Colonic mucosa (tissue), 4 donors: Measurements from ENCODE around the gene CLN5. TPM values are rescaled to one million over a fixed set of nuclear protein-coding genes. Genes with fewer than 3 reads are reported as not detected.

Experiments
- DNase-seq: peaks from one replicate; pipeline ENCODE4 v3.0.0-alpha.2; 2020
- H3K27ac ChIP-seq: fragments of 200-600 bp; one replicate; pipeline ENCODE4 v1.8.0; 2021
- H3K27me3 ChIP-seq: fragments of 200-600 bp; one replicate; pipeline ENCODE4 v1.8.0; 2021
- H3K36me3 ChIP-seq: fragments of 200-600 bp; one replicate; pipeline ENCODE4 v1.8.0; 2021
- H3K4me1 ChIP-seq: fragments of 200-600 bp; one replicate; pipeline ENCODE4 v1.8.0; 2021; ENCODE audit warnings: mild to moderate bottlenecking
- H3K4me3 ChIP-seq: fragments of 200-600 bp; one replicate; pipeline ENCODE4 v1.8.0; 2021
- H3K9ac ChIP-seq, 2 donors: one replicate each; pipeline ENCODE4 v1.7.0; 2013; ENCODE audit warnings: control low read depth in 2 of 2, low read depth in 2 of 2, low read length in 2 of 2
- H3K9me3 ChIP-seq: fragments of 200-600 bp; one replicate; pipeline ENCODE4 v1.8.0; 2021
- intact Hi-C: fragments of 100-400 bp; cut with DNase I; formaldehyde crosslinking; loops from one replicate; pipeline ENCODE4 v1.14.1; 2022
- total RNA-seq, 2 donors: library from RNA; stranded (reverse); fragmentation: NEBNext Ultra II Directional in 1 of 2; extraction: Animal tissue kit (Norgen Biotek cat#: 25700) in 1 of 2; gene quantifications; one replicate each; pipeline ENCODE4 v1.2.1, GENCODE V29; 2021
- TF ChIP-seq, protein P1 (sequence below): fragments of 200-600 bp; IDR thresholded peaks from one replicate; pipeline ENCODE4 v1.8.0; 2022; ENCODE audit warnings: antibody characterized with exemption, mild to moderate bottlenecking
- donor health status: healthy.
- donor health status: DM: no; HTN: no; CAD: no.
- donor health status: DM: no; HTN: no; CAD: no.

Gene CLN5
- total RNA-seq, 2 donors from 2014 or later = 21.8 to 26.5 TPM

DNA sequence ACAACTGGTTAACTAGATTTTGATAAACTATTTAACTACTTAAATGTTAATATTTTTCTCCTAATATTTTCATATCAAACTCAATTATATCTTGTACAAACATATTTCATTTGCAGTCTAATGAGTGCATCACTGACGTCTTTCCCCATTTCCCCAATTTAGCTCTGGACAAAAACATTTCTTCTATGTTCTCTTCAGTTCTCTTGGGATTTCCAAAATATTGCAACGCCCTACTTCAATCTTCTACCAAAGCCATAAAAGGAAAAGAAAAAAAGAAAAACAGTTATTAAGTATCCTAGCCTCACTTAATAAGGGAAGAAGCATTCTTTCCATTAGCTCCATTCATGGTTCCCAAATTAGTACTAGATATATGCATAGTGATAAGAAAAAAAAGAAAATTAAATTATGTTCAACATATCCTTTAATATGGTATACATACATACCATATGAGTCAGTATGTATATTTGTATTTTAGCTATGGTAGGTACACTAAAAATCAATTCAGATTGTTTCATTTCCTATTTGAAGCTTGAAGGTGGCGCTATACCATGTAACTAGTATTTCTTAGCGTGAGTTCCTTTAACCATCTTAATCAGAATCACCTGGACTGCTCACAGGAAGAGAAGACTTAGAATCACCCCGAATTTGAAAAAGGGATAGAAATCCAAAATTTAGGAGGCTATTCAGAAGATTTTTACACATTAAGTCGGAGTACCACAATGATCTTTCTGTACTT, 25.2 kb downstream of the CLN5 start:
- no peak for DNase-seq
- Histone ChIP-seq H3K9ac (no peak overlapping the region), H3K36me3 (peaks cover 11% of the 10 kb centered on the region), H3K9me3 (no peaks in the 10 kb centered on the region), H3K4me1 (no peaks in the 10 kb centered on the region), H3K27me3 (no peaks in the 10 kb centered on the region), H3K4me3 (no peak overlapping the region), H3K27ac (no peak overlapping the region)
- TF ChIP-seq, protein P1, sequence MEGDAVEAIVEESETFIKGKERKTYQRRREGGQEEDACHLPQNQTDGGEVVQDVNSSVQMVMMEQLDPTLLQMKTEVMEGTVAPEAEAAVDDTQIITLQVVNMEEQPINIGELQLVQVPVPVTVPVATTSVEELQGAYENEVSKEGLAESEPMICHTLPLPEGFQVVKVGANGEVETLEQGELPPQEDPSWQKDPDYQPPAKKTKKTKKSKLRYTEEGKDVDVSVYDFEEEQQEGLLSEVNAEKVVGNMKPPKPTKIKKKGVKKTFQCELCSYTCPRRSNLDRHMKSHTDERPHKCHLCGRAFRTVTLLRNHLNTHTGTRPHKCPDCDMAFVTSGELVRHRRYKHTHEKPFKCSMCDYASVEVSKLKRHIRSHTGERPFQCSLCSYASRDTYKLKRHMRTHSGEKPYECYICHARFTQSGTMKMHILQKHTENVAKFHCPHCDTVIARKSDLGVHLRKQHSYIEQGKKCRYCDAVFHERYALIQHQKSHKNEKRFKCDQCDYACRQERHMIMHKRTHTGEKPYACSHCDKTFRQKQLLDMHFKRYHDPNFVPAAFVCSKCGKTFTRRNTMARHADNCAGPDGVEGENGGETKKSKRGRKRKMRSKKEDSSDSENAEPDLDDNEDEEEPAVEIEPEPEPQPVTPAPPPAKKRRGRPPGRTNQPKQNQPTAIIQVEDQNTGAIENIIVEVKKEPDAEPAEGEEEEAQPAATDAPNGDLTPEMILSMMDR = no peak
- intact Hi-C loops = no loop called here

DNA sequence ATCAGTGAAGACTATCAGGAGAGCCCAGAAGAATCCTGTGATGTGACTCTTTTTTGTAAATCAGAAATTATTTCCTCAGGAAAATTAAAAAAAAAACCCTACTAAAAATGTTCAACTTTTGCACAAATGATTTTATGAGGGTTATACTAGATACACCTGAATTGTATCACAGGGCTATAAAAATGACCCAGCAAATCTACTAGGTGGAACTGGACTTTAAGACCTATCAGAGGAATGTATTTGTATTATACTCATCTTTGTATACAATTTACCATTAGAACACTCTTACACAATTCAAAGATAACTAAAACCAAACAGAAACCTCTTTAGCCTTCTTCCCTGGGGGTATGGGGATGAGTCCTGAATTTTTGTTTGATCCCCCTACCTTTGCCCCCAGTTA, 27.9 kb downstream of the CLN5 start:
- H3K4me3 ChIP-seq = no peak overlapping the region
- TF ChIP-seq, protein P1 = no peak
- DNase-seq = no peak
- no peak overlapping the region for H3K27ac ChIP-seq
- no peaks in the 10 kb centered on the region for H3K27me3 ChIP-seq
- intact Hi-C loops = no loop called here
- no peak overlapping the region for H3K9ac ChIP-seq
- peaks cover 6% of the 10 kb centered on the region for H3K36me3 ChIP-seq
- H3K4me1 ChIP-seq = peaks cover 6% of the 10 kb centered on the region
- no peaks in the 10 kb centered on the region for H3K9me3 ChIP-seq

DNA sequence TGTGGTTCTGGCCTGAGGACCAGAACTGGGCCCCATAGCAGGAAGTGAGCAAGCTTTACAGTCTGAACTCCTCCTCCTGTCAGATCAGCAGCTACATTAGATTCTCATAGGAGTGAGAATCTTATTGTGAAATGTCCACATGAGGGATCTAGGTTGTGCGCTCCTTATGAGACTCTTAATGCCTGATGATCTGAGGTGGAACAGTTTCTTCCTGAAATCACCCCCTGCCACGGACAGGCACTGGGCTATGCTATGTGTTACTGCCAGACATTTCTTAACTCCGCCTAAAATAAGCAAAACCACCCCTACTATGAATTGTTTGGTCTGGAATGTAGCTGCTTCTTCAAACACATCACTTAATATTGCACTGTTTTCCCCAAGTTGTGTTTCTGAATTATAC, 30.5 kb downstream of the CLN5 start:
- DNase-seq = no peak
- intact Hi-C loops = no loop called here
- no peak overlapping the region for H3K9ac ChIP-seq
- H3K27me3 ChIP-seq = no peaks in the 10 kb centered on the region
- no peak overlapping the region for H3K4me3 ChIP-seq
- no peaks in the 10 kb centered on the region for H3K9me3 ChIP-seq
- TF ChIP-seq, protein P1 = no peak
- H3K27ac ChIP-seq = no peak overlapping the region
- H3K36me3 ChIP-seq = no peaks in the 10 kb centered on the region
- H3K4me1 ChIP-seq = peaks cover 13% of the 10 kb centered on the region

DNA sequence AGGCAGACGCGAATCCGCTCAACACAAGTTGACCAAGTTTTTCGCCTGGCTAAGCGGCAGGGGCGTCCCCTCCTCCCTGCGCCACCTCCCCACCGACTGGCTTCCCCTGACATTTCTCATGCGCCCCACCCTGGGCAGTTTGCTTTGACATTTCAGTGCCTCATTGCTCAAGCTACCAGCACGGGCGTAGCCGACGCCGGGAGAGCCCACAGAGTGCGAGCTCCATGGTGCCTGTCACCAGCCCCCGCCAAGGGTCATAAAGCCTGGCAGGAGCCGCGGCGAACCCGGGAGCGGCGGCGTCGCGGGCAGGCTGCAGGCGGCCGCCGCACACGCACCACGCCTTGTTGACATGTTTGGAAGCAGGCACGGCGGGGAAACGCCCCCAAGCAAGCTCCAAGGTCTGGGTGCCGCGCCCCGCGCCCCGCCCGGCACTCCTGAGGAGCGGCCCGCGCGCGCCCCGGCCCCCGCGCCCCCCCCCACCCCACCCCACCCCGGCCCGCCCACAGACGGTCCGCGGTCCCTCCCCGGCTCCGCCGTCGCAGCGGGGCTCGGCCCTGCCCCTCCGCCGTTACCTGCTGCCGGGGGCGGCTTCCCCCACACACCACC, 34.5 kb downstream of the CLN5 start:
- H3K9ac ChIP-seq = peak overlapping the region; percentile 88 to 98
- peak overlapping the region; percentile 100 for H3K27ac ChIP-seq
- no peaks in the 10 kb centered on the region for H3K9me3 ChIP-seq
- TF ChIP-seq, protein P1 = no peak
- DNase-seq = peak; percentile 93
- no peaks in the 10 kb centered on the region for H3K27me3 ChIP-seq
- peak overlapping the region; percentile 86 for H3K4me3 ChIP-seq
- H3K4me1 ChIP-seq = peaks cover 13% of the 10 kb centered on the region
- intact Hi-C loops = loop anchor here (5.0 kb wide), 1 partner anchor 34 kb away; the partner anchor contains the start of gene CLN5
- no peaks in the 10 kb centered on the region for H3K36me3 ChIP-seq

DNA sequence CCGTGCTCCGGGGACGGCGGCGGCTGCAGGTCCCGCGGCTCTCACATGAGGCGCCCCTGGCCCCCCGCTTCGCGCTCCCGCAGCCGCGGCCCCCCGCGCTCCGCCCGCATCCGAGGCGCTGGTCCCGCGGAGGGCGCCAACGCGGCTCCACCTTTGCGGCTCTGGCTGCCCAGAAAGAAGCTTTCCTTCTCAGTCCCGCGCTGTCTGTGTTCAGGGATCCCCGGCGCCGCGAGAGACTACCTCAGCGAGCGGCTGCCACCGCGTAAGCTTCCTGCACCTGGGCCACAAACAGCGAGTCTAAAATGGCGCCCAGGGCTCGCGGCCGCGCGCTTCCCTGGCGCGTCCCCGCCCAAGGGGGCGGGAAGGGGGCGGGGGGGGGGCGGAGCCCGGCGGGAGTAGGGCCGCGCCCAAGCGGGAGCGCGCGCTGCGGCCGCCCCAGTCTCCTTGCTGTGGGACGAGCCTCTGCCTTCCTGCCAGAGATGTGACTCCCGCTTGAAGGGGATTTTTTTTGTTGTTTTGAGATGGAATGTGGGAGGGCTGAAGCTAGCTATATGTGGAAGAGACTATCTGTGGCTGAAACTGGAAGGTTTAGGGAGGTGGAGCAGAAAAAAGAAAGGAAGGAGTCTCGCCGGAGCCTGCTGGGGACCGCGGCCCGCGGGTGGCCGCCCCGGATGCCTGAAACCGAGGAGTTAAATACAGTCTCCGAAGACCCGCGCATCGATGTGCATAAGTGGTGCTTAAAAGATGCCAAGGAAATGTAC, 35.2 kb downstream of the CLN5 start, which contains the start of gene FBXL3:
TSS of gene FBXL3 (minus strand) at position 299 of the 761 bp plus-strand sequence. CDS start 5,299 bp downstream, outside the sequence.
- Histone ChIP-seq H3K9ac (peak within 1 kb of the TSS; percentile 88 to 98), H3K27ac (peak within 1 kb of the TSS; percentile 100), H3K27me3 (no peaks in the 10 kb centered on the region), H3K4me3 (peak within 1 kb of the TSS; percentile 86), H3K36me3 (no peaks in the 10 kb centered on the region), H3K4me1 (peaks cover 13% of the 10 kb centered on the region), H3K9me3 (no peaks in the 10 kb centered on the region)
- intact Hi-C loops = loop anchor here (5.0 kb wide), 1 partner anchor 35 kb away; the partner anchor contains the start of gene CLN5
- DNase-seq = peak; percentile 83
- TF ChIP-seq, protein P1 = no peak
